ENCODE results near the gene MAP4K2.

MAP4K2 gene

GRCh38 chr11:64835616-64836447 is 32.8 kb upstream of the MAP4K2 start:
- H3K27ac ChIP-seq, result no peak overlapping the region
- TF ChIP-seq CTCF (conservative IDR thresholded peaks at IDR 0.05), result no peak
- no peak for TF ChIP-seq ZFX (IDR thresholded peaks at IDR 0.05)

- H3K27ac ChIP-seq, result no peak overlapping the region
- TF ChIP-seq ZFX (IDR thresholded peaks at IDR 0.05), result no peak
These were observed 32.0 kb upstream of the MAP4K2 start for GRCh38 chr11:64834723-64835615.

GRCh38 chr11:64834031-64834722 is 31.2 kb upstream of the MAP4K2 start:
- no peak overlapping the region for H3K27ac ChIP-seq
- TF ChIP-seq CTCF (conservative IDR thresholded peaks at IDR 0.05), result no peak
- TF ChIP-seq ZFX (IDR thresholded peaks at IDR 0.05), result no peak

GRCh38 chr11:64833509-64833908 is 30.5 kb upstream of the MAP4K2 start:
- TF ChIP-seq CTCF (conservative IDR thresholded peaks at IDR 0.05) (no peak), ZFX (IDR thresholded peaks at IDR 0.05) (no peak)
- no peak overlapping the region for H3K27ac ChIP-seq

GRCh38 chr11:64833198-64833502 is 30.1 kb upstream of the MAP4K2 start:
- no peak overlapping the region for H3K27ac ChIP-seq
- no peak for TF ChIP-seq CTCF (conservative IDR thresholded peaks at IDR 0.05)
- no peak for TF ChIP-seq ZFX (IDR thresholded peaks at IDR 0.05)

- no peak overlapping the region for H3K27ac ChIP-seq
- TF ChIP-seq CTCF (conservative IDR thresholded peaks at IDR 0.05) (no peak), ZFX (IDR thresholded peaks at IDR 0.05) (no peak)
These were observed 29.6 kb upstream of the MAP4K2 start for GRCh38 chr11:64832467-64833197.

- no peak overlapping the region for H3K27ac ChIP-seq
- TF ChIP-seq ZFX (IDR thresholded peaks at IDR 0.05) (no peak), CTCF (conservative IDR thresholded peaks at IDR 0.05) (no peak)
These were observed 28.4 kb upstream of the MAP4K2 start for GRCh38 chr11:64831411-64831891.

Data from C4-2B (cell line).